Calu3 (cell line): Measurements from ENCODE around the gene LRRC32. TPM values are rescaled to one million over a fixed set of nuclear protein-coding genes. Genes with fewer than 3 reads are reported as not detected.

Experiments
- BruUV-seq: library from RNA; stranded (reverse); fragments of 400-500 nt; replicated peaks from 2 replicates; lab custom pipeline; 2021; lab: Mats Ljungman, UMichigan
- CTCF ChIA-PET: fragments of 300-600 bp; sonication (Branson Sonifier 250); formaldehyde crosslinking; loops from one replicate; lab custom pipeline; 2022; ENCODE audit warnings: antibody characterized with exemption; lab: Charles Lee
- DNase-seq: peaks from one replicate; pipeline ENCODE4 v3.0.0; 2022
- H3K27ac Mint-ChIP-seq: one replicate; pipeline ENCODE4 v1.8.0; 2022; ENCODE audit warnings: mixed read lengths; ENCODE audit not compliant: unreplicated experiment
- H3K27me3 Mint-ChIP-seq: one replicate; pipeline ENCODE4 v1.8.0; 2022; ENCODE audit warnings: mixed read lengths; ENCODE audit not compliant: unreplicated experiment
- H3K36me3 Mint-ChIP-seq: one replicate; pipeline ENCODE4 v1.8.0; 2022; ENCODE audit warnings: mild to moderate bottlenecking, moderate library complexity, mixed read lengths; ENCODE audit not compliant: insufficient read depth, unreplicated experiment
- H3K4me1 Mint-ChIP-seq: one replicate; pipeline ENCODE4 v1.8.0; 2022; ENCODE audit warnings: mild to moderate bottlenecking, low read depth, mixed read lengths; ENCODE audit not compliant: unreplicated experiment
- H3K4me3 Mint-ChIP-seq: one replicate; pipeline ENCODE4 v1.8.0; 2022; ENCODE audit warnings: mild to moderate bottlenecking, low read depth, moderate library complexity, mixed read lengths; ENCODE audit not compliant: unreplicated experiment
- H3K9me3 Mint-ChIP-seq: one replicate; pipeline ENCODE4 v1.8.0; 2022; ENCODE audit warnings: low read depth, mixed read lengths; ENCODE audit not compliant: unreplicated experiment
- intact Hi-C: fragments of 100-400 bp; cut with micrococcal nuclease; formaldehyde crosslinking; loops from one replicate; pipeline ENCODE4 v1.10.0; 2022; ENCODE audit not compliant: unreplicated experiment
- total RNA-seq: library from RNA; stranded (reverse); gene quantifications from 2 replicates; pipeline ENCODE4 v1.2.3, GENCODE V29; 2022
- TF ChIP-seq, protein P1 (sequence below): fragments of 200-600 bp; IDR thresholded peaks from one replicate; pipeline ENCODE4 v1.8.0; 2022; ENCODE audit warnings: antibody characterized with exemption; ENCODE audit not compliant: unreplicated experiment

The LRRC32 gene
- total RNA-seq, 1 experiment from 2014 or later = not detected

DNA sequence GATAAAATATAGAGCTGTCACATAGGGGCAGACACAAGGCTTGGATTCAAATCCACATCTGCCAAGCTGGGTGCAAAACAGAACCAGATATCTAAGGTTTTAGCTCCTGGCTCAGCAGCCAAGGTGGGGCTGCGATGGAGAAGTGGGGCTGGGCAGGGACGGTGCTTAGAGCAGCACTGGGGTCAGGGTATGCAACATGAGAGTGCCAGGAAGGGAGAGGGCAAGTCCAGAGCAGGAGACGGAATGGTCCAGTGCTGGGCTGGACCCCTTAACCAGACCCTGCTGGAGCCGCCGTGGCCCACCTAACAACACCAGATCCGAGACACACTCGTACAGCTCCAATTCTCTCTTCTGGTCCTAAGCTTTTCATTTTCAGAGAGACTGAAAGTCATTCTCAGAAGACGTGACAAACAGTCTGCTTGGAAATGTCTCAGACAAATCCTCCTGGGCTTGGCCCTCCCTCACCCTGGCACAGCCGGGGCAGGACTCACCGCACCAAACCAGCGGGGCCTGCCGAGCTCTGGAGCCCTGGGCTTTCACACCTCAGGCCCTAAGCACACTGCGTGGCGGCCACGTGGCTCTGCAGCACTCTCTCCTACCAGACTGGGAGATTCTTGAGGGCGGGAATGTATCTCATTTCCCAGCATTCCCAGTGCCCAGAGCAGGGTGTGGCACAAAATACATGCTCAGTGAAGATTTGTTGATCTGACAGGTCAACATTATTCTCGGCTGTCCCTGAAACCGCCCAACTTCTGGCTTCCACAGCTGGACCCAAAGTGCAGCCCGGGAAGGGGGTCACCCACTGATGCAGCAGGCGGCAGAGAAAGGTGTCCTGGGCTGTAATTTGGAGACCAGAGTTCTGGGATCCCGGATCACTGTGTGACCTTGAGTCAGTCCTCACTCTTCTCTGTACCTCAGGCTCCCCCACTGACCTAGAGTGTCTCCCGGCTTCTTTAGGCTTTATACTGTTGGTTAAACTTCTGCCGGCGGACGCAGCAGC lies 11.6 kb downstream of the LRRC32 start:
- TF ChIP-seq, protein P1, sequence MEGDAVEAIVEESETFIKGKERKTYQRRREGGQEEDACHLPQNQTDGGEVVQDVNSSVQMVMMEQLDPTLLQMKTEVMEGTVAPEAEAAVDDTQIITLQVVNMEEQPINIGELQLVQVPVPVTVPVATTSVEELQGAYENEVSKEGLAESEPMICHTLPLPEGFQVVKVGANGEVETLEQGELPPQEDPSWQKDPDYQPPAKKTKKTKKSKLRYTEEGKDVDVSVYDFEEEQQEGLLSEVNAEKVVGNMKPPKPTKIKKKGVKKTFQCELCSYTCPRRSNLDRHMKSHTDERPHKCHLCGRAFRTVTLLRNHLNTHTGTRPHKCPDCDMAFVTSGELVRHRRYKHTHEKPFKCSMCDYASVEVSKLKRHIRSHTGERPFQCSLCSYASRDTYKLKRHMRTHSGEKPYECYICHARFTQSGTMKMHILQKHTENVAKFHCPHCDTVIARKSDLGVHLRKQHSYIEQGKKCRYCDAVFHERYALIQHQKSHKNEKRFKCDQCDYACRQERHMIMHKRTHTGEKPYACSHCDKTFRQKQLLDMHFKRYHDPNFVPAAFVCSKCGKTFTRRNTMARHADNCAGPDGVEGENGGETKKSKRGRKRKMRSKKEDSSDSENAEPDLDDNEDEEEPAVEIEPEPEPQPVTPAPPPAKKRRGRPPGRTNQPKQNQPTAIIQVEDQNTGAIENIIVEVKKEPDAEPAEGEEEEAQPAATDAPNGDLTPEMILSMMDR = no peak

DNA sequence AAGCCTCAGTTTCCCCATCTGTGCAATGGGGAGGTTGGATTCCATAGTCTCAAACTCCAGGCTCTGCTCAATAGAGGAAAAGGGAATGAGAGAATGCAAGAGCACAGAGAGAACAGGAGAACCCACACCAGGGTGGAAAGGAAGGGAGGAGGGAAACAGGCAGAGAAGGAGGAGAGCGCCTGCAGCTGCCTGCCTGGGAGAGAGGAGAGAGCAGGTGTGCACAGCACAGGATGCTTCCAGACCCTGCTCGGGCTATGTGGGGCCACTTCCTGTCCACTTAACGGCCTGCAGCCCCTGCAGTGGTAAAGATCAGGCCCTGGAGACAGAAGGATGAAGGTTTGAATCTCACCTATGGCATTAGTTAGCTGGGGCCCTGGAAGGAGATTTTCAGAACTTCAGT lies 12.3 kb downstream of the LRRC32 start:
- H3K4me3 Mint-ChIP-seq = no peak overlapping the region
- TF ChIP-seq, protein P1 = no peak
- H3K27me3 Mint-ChIP-seq = peaks cover 90% of the 10 kb centered on the region
- DNase-seq = no peak
- intact Hi-C loops = no loop called here
- CTCF ChIA-PET = interaction anchor here (0.6 kb wide), 1 partner anchor 156 kb away, joined by 4 read pairs; no protein-coding TSS in a partner anchor
- no peaks in the 10 kb centered on the region for H3K4me1 Mint-ChIP-seq
- no peaks in the 10 kb centered on the region for H3K9me3 Mint-ChIP-seq
- no TSS peak for BruUV-seq
- H3K36me3 Mint-ChIP-seq = no peaks in the 10 kb centered on the region
- no peak overlapping the region for H3K27ac Mint-ChIP-seq

More for the DNA sequence above, 11.6 kb downstream of the LRRC32 start:
- no TSS peak for BruUV-seq
- Mint-ChIP-seq H3K27ac (no peak overlapping the region), H3K4me3 (no peak overlapping the region), H3K27me3 (peaks cover 90% of the 10 kb centered on the region), H3K9me3 (no peaks in the 10 kb centered on the region), H3K4me1 (no peaks in the 10 kb centered on the region), H3K36me3 (no peaks in the 10 kb centered on the region)
- intact Hi-C loops = no loop called here
- no peak for DNase-seq
- CTCF ChIA-PET = interaction anchor here (0.6 kb wide), 1 partner anchor 157 kb away, joined by 4 read pairs; no protein-coding TSS in a partner anchor

DNA sequence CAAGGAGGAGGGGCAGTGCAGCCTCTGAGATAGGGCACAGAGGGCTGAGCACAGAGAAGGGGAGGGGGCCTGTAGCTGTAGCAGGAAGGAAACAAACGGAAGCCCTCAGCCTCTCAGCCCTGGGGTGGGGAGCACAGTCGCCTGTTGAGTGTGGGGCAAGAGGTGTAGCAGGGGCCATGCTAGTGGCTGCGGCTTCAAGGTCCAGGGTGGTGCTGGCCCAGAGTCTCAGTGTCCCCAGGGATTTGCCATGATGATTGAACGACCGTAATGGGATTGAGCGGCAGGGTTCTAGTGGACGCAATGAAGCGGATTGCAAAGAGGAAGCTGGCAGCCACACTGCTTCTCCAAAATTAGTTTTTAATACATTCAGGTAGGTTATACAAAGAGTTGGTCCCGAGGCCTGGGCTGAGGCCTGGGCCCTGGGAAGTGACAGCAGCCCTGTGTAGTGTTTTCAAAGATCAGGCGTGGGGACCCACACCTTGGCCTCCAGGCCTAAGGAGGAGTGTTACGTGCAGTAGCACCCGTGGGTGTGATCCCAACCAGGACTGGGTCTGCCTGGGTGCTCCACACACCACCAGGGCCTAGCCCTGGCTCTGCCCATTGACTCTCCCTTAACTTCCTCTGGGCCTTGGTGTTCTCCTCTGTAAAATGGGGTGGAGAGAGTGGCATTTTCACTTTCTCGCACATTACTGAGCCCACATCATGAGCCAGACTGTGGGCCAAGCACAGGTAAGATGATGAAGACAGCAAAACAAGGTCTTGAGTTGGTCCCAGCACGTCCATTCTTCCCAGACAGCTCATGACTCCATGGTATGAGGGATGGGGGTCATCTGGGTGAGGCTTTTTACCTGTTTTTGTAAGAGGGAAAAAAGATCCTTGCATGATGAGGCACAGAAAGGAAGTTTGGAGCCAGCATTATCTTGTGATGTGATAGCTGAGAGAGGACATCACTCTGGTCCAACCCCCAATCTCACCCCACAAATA lies 13.1 kb downstream of the LRRC32 start:
- BruUV-seq = no TSS peak
- Mint-ChIP-seq H3K27me3 (peaks cover 90% of the 10 kb centered on the region), H3K27ac (no peak overlapping the region), H3K9me3 (no peaks in the 10 kb centered on the region), H3K36me3 (no peaks in the 10 kb centered on the region), H3K4me3 (no peak overlapping the region), H3K4me1 (no peaks in the 10 kb centered on the region)
- no peak for DNase-seq
- TF ChIP-seq, protein P1 = no peak
- CTCF ChIA-PET = no interaction called here
- intact Hi-C loops = no loop called here

DNA sequence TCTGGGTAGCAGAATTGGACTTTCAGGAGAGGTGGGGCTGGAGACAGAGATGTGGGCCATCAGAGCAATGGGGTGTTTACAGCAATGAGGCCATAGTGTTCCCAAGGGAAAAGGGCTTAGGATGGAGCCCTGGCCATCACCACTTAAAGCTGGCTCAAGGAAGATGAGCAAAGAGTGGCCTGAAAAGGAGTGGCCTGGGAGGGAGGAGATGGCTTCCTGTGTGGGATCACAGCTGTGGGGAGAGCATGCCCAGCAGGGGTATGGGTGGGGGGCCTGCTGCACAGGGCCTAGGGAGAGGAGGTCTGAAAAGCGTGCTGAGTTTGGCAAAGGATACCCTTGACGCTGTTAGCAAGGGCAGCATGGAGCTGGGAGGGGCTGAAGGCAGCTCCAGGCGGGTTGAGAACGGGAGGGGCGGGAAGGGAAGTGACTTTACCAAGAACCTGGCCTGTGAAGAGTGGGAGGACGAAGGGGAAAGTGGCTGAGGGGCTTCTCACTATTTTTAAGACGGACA lies 13.9 kb downstream of the LRRC32 start:
- Mint-ChIP-seq H3K27ac (no peak overlapping the region), H3K4me3 (no peak overlapping the region), H3K9me3 (no peaks in the 10 kb centered on the region), H3K36me3 (no peaks in the 10 kb centered on the region), H3K27me3 (peaks cover 86% of the 10 kb centered on the region), H3K4me1 (no peaks in the 10 kb centered on the region)
- TF ChIP-seq, protein P1 = no peak
- CTCF ChIA-PET = no interaction called here
- no peak for DNase-seq
- BruUV-seq = no TSS peak
- intact Hi-C loops = no loop called here
